Urinary bladder (tissue), 4 donors: ENCODE measurements around the gene ZNF562. TPM values are rescaled to one million over a fixed set of nuclear protein-coding genes. Genes with fewer than 3 reads are reported as not detected.

ENCODE experiments used
- DNase-seq: peaks from one replicate; pipeline ENCODE4 v3.0.0-alpha.2; 2015; ENCODE audit errors: extremely low spot score
- H3K27ac ChIP-seq: one replicate; pipeline ENCODE4 v1.5.1; 2013; ENCODE audit warnings: low read depth, mild to moderate bottlenecking, moderate library complexity
- H3K36me3 ChIP-seq: one replicate; pipeline ENCODE4 v1.6.1; 2013; ENCODE audit warnings: mild to moderate bottlenecking, moderate library complexity; ENCODE audit not compliant: insufficient read depth
- H3K4me1 ChIP-seq: one replicate; pipeline ENCODE4 v1.6.1; 2013; ENCODE audit warnings: mild to moderate bottlenecking, moderate library complexity; ENCODE audit not compliant: insufficient read depth
- H3K4me3 ChIP-seq: one replicate; pipeline ENCODE4 v1.5.1; 2013; ENCODE audit warnings: low read depth, low read length
- WGBS: extraction: QIAGEN DNeasy Blood & Tissue Kit; methylation state at CpG from one replicate; pipeline ENCODE4 v1.1.7; 2013; 5-methylcytosine and 5-hydroxymethylcytosine counted together
- polyA plus RNA-seq: library from polyadenylated mRNA; stranded (reverse); fragments of 200-250 nt; gene quantifications from one replicate; pipeline ENCODE4 v1.2.3, GENCODE V29; 2013
- total RNA-seq: library from RNA; depleted of rRNA; stranded (reverse); fragments of >200 nt; gene quantifications from one replicate; pipeline ENCODE4 v1.2.3, GENCODE V29; 2014
- donor health status: healthy with polysubstance abuse.
- donor health status: healthy.

Gene ZNF562
- total and polyA plus RNA-seq, 2 donors, result 9.4 to 58.8 TPM

GRCh38 chr19:9621156-9622037, 53.5 kb downstream of the ZNF562 start, which contains the start of gene ZNF561:
Gene ZNF561 (minus strand): TSS chr19:9621232. CDS start chr19:9619456, 1,776 bp downstream.
- peak within 1 kb of the TSS; percentile 72 for H3K4me3 ChIP-seq
- WGBS, result under 1% methylated on average over 33 of the region's 33 CpGs
- DNase-seq, result peak; percentile 81
- H3K27ac ChIP-seq, result peak within 1 kb of the TSS; percentile 95
- no peaks in the 10 kb centered on the region for H3K4me1 ChIP-seq
- H3K36me3 ChIP-seq, result peaks cover 6% of the 10 kb centered on the region

DNA sequence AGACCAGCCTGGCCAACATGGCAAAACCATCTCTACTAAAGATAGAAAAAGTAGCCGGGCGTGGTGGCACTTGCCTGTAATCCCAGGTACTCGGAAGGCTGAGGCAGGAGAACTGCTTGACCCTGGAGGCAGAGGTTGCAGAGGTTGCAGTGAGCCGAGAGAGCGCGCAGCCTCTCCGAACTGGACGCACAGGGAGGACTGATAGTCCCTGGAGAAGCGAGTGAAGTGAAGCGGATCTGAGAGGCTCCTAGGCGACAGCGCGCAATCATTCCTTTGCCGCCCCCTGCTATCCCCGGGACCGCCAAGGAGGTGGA, 54.1 kb downstream of the ZNF562 start:
- Histone ChIP-seq H3K4me3 (peak overlapping the region; percentile 72), H3K4me1 (no peaks in the 10 kb centered on the region), H3K27ac (peak overlapping the region; percentile 95), H3K36me3 (peaks cover 9% of the 10 kb centered on the region)
- no peak for DNase-seq
- WGBS, result 0% methylated on average over 16 of the region's 16 CpGs

DNA sequence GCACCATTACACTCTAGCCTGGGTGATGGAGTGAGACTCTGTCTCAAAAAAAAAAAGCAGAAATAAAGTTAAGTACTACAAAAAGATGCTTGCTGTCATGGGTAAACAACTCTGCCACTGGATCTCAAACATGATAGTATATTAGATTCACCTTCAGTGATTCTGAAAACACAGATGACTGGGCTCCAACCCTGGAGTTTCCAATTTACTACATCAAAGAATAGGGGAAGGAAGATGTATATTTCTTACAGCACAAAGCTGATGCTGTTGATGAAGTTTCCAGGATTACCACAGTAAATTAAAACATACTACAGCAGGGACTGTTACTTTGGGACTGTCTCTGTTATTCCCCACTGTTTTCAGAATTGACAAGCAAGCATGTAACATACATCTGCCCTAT, 59.1 kb downstream of the ZNF562 start:
- no peaks in the 10 kb centered on the region for H3K4me1 ChIP-seq
- DNase-seq, result no peak
- H3K4me3 ChIP-seq, result no peak overlapping the region
- no peak overlapping the region for H3K27ac ChIP-seq
- H3K36me3 ChIP-seq, result peaks cover 38% of the 10 kb centered on the region

DNA sequence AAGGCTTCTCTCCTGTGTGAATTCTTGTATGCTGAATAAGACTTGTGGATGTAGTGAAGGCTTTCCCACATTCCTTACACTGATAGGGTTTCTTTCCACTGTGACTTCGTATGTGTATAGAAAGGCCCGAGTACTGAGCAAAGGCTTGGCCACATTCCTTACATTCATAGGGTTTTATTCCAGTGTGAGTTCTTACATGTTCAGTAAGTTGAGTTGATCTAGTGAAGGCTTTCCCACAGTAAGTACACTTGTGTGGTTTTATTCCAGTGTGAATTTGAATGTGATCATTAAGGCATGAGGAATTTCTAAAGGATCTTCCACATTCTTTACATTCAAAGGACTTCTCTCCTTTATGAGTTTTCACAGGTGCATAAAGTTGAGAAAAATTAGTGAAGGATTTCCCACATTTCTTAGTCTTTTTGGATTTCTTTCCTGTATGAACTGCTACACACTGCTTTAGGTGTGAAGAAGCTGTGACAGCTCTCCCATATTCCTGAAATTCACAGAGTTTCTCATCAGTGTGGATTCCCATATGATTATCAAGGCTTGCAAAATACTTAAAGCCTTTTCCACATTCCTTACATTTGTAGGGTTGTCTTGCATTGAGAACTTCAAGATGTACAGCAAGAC, 64.3 kb downstream of the ZNF562 start:
- no peaks in the 10 kb centered on the region for H3K4me1 ChIP-seq
- peaks cover 35% of the 10 kb centered on the region for H3K36me3 ChIP-seq
- H3K4me3 ChIP-seq, result no peak overlapping the region
- DNase-seq, result no peak
- WGBS, result 98% methylated on average over 2 of the region's 2 CpGs
- H3K27ac ChIP-seq, result no peak overlapping the region

DNA sequence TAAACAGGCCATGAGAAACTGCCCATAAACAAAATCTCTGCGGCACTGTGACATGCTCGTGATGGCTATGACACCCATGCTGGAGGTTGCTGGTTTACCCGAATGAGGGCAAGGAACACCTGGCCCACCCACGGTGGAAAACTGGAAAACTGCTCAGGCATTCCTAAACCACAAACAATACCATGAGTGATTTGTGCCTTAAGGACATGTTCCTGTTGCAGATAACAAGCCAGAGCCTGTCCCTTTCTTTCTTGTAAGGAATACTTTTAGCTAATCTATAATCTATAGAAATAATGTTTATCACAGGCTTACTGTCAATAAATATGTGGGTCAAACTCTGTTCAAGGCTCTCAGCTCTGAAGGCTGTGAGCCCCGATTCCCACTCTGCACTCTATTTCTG, 66.0 kb downstream of the ZNF562 start:
- DNase-seq, result no peak
- Histone ChIP-seq H3K4me1 (no peaks in the 10 kb centered on the region), H3K4me3 (no peak overlapping the region), H3K36me3 (peaks cover 29% of the 10 kb centered on the region), H3K27ac (no peak overlapping the region)
- WGBS, result 97% methylated on average over 5 of the region's 5 CpGs

DNA sequence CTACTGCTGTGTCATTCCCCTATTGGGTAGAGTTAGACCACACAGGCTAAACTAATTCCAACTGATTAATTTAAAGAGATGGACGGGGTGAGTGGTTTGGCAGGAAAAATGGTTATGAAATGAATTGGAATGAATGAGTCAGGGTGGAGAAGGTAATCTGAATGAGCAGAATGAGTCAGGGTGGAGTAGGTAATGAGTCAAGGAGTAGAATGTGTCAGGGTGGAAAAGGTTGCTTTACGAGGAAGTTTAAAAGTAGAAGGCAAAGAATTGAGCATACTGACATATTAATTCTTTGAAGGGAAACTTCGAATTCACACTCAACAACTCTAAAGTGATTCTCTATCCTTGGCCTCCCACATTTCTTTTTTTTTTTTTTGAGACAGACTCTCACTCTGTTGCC, 77.9 kb downstream of the ZNF562 start:
- Histone ChIP-seq H3K27ac (no peak overlapping the region), H3K36me3 (no peaks in the 10 kb centered on the region), H3K4me3 (no peak overlapping the region), H3K4me1 (no peaks in the 10 kb centered on the region)
- no peak for DNase-seq
- WGBS, result 79% methylated on average over 3 of the region's 3 CpGs

Other genes starting within 250 kb of the ZNF562 start
- gene ZNF266, start 239.5 kb downstream of the ZNF562 start, total RNA-seq, result 30.7 TPM
- gene ZNF266, start 239.5 kb downstream of the ZNF562 start, polyA plus RNA-seq, result 23.5 TPM
- gene ZNF560, start 176.5 kb downstream of the ZNF562 start, total RNA-seq, result 0.21 TPM
- 0.08 TPM for gene ZNF560, start 176.5 kb downstream of the ZNF562 start, polyA plus RNA-seq
- gene ZNF426, start 136.5 kb downstream of the ZNF562 start, total RNA-seq, result 29.8 TPM
- gene ZNF426, start 136.5 kb downstream of the ZNF562 start, polyA plus RNA-seq, result 6.9 TPM
- 80.9 TPM for gene ZNF121, start 90.6 kb downstream of the ZNF562 start, total RNA-seq
- 3.7 TPM for gene ZNF121, start 90.6 kb downstream of the ZNF562 start, polyA plus RNA-seq
- gene ZNF561, start 53.9 kb downstream of the ZNF562 start, total RNA-seq, result 71.1 TPM
- gene ZNF561, start 53.9 kb downstream of the ZNF562 start, polyA plus RNA-seq, result 36.6 TPM
- 73.6 TPM for gene ZNF846, start 93.6 kb upstream of the ZNF562 start, total RNA-seq
- gene ZNF846, start 93.6 kb upstream of the ZNF562 start, polyA plus RNA-seq, result 18.0 TPM
- gene FBXL12, start 144.0 kb upstream of the ZNF562 start, total RNA-seq, result 16.1 TPM
- gene FBXL12, start 144.0 kb upstream of the ZNF562 start, polyA plus RNA-seq, result 37.5 TPM
- 92.0 TPM for gene UBL5, start 152.8 kb upstream of the ZNF562 start, total RNA-seq
- gene UBL5, start 152.8 kb upstream of the ZNF562 start, polyA plus RNA-seq, result 436 TPM
- gene PIN1, start 160.2 kb upstream of the ZNF562 start, total RNA-seq, result 42.3 TPM
- 160 TPM for gene PIN1, start 160.2 kb upstream of the ZNF562 start, polyA plus RNA-seq